Activated B cell treated with CpG ODN at 0.5 μM for 24 hours (primary cell): ENCODE results near the gene ADGRG1. TPM values are rescaled to one million over a fixed set of nuclear protein-coding genes. Genes with fewer than 3 reads are reported as not detected.

Source experiments
- ATAC-seq: fragments of 200-7000 bp; cut with Tn5 transposase; one replicate; pipeline ENCODE4 v1.10.0; 2021; ENCODE audit warnings: low read depth, mild to moderate bottlenecking, moderate library complexity
- CTCF ChIA-PET: fragments of 350-600 bp; sonication (Branson Sonifier 250); formaldehyde crosslinking; loops from one replicate; lab custom pipeline; 2021; ENCODE audit warnings: antibody characterized with exemption; lab: Charles Lee
- POLR2A ChIA-PET: fragments of 350-600 bp; sonication (Branson Sonifier 250); formaldehyde crosslinking; loops from one replicate; lab custom pipeline; 2021; ENCODE audit warnings: antibody characterized with exemption; lab: Charles Lee
- DNase-seq: peaks from one replicate; pipeline ENCODE4 v3.0.0; 2022
- H3K27ac Mint-ChIP-seq: one replicate; pipeline ENCODE4 v1.8.0; 2020; ENCODE audit warnings: mixed read lengths
- H3K27me3 Mint-ChIP-seq: one replicate; pipeline ENCODE4 v1.8.0; 2021; ENCODE audit warnings: mixed read lengths
- H3K36me3 Mint-ChIP-seq: one replicate; pipeline ENCODE4 v1.8.0; 2021; ENCODE audit warnings: low read depth, mixed read lengths
- H3K4me1 Mint-ChIP-seq: one replicate; pipeline ENCODE4 v1.8.0; 2021; ENCODE audit warnings: mixed read lengths
- H3K4me3 Mint-ChIP-seq: one replicate; pipeline ENCODE4 v1.8.0; 2020; ENCODE audit warnings: mild to moderate bottlenecking, mixed read lengths
- H3K9me3 Mint-ChIP-seq: one replicate; pipeline ENCODE4 v1.8.0; 2020; ENCODE audit warnings: mixed read lengths
- intact Hi-C: fragments of 100-400 bp; cut with micrococcal nuclease; formaldehyde crosslinking; loops from one replicate; pipeline ENCODE4 v1.15.1; 2024
- total RNA-seq: library from RNA; stranded (reverse); gene quantifications from 2 replicates; pipeline ENCODE4 v1.2.3, GENCODE V29; 2022
- TF ChIP-seq, protein P1 (sequence below): fragments of 200-600 bp; IDR thresholded peaks from one replicate; pipeline ENCODE4 v1.8.0; 2022; ENCODE audit warnings: antibody characterized with exemption, mild to moderate bottlenecking

The ADGRG1 gene
- total RNA-seq, 1 donor from 2014 or later: 0.13 TPM

DNA sequence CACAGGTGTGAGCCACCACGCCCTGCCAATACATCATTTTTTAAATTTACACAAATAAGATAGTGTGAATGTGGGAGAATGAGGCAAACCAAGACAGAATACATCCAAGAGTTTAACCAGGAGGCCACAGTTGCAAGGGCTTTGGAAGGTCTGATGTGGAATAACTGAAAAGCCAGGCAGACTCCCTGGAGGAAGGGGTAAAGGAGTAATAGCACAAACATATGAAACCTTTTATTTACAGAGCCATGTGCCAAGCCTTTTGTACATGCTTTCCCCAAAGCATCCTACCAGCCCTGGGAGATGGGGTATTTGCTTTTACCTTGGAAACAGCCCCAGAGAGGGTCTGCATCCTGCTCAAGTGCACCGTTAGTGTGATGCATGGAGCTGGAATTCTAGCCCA is 44.4 kb downstream of the ADGRG1 start:
- DNase-seq (no peak), ATAC-seq (no peak)
- H3K4me3 Mint-ChIP-seq: no peak overlapping the region
- H3K9me3 Mint-ChIP-seq: no peaks in the 10 kb centered on the region
- intact Hi-C loops: no loop called here
- CTCF ChIA-PET: no interaction called here
- H3K27ac Mint-ChIP-seq: no peak overlapping the region
- TF ChIP-seq, protein P1, sequence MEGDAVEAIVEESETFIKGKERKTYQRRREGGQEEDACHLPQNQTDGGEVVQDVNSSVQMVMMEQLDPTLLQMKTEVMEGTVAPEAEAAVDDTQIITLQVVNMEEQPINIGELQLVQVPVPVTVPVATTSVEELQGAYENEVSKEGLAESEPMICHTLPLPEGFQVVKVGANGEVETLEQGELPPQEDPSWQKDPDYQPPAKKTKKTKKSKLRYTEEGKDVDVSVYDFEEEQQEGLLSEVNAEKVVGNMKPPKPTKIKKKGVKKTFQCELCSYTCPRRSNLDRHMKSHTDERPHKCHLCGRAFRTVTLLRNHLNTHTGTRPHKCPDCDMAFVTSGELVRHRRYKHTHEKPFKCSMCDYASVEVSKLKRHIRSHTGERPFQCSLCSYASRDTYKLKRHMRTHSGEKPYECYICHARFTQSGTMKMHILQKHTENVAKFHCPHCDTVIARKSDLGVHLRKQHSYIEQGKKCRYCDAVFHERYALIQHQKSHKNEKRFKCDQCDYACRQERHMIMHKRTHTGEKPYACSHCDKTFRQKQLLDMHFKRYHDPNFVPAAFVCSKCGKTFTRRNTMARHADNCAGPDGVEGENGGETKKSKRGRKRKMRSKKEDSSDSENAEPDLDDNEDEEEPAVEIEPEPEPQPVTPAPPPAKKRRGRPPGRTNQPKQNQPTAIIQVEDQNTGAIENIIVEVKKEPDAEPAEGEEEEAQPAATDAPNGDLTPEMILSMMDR: no peak
- H3K36me3 Mint-ChIP-seq: no peaks in the 10 kb centered on the region
- H3K4me1 Mint-ChIP-seq: no peaks in the 10 kb centered on the region
- peaks cover 12% of the 10 kb centered on the region for H3K27me3 Mint-ChIP-seq
- POLR2A ChIA-PET: no interaction called here

DNA sequence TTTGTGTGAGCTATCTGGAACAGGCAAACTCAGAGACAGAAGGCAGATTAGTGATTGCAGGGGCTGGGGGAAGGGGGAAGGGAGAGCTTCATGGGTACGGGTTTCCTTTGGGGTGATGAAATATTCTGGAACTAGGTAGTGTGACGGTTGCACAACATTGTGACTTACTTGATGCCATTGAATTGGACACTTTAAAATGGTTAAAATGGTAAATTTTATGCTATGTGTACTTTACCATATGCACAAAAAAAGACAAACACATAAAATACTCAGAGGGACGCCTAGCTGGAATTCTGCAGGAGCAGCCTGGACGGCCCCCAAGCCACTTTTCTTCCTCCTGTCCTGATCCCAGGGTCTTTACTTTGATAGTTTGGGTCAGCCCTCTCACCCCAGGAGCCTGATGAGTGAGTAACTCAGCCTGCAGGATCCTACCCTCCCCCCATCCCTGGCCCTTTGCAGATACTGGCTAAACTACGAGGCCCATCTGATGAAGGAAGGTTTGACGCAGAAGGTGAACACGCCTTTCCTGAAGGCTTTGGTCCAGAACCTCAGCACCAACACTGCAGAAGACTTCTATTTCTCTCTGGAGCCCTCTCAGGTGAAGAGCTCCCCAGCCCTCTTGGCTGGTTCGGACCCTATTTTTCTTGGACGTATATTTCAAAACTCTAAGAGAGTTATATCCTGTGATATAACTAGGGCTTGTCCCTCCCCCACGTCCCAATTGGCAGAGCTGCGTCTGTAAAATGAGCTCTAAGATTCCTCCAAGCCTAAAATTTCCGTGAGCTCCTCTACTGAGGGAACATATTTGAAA is 47.5 kb downstream of the ADGRG1 start:
- no peak for DNase-seq
- Mint-ChIP-seq H3K36me3 (no peaks in the 10 kb centered on the region), H3K27ac (no peak overlapping the region), H3K27me3 (peaks cover 5% of the 10 kb centered on the region), H3K9me3 (no peaks in the 10 kb centered on the region), H3K4me3 (no peak overlapping the region), H3K4me1 (no peaks in the 10 kb centered on the region)
- CTCF ChIA-PET: no interaction called here
- POLR2A ChIA-PET: no interaction called here
- no peak for ATAC-seq
- intact Hi-C loops: no loop called here
- TF ChIP-seq, protein P1: no peak

DNA sequence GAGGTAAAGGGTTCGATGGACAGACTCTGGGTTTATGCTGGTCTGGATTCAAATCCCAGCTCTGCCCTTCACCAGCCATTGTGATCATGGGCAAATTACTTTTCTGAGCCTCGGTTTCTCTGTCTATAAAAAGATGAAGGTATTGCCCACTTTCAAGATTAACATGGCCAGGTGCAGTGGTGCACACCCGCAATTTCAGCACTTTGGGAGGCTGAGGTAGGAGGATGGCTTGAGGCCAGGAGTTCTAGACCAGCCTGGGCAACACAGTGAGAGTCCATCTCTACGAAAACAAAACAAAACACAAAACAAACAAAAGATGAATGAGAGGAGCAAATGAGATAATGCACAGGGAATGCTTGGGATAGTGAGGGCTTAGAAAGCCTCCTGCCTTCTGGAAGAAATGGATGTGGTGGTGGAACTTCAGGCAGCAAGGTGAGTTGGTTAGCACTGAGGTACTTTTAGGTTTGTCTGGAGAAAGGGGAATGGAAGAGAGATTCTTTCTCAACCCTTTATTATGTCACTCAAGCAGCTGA is 48.2 kb downstream of the ADGRG1 start:
- Mint-ChIP-seq H3K4me3 (no peak overlapping the region), H3K36me3 (no peaks in the 10 kb centered on the region), H3K4me1 (no peaks in the 10 kb centered on the region), H3K9me3 (no peaks in the 10 kb centered on the region), H3K27me3 (peaks cover under 1% of the 10 kb centered on the region), H3K27ac (no peak overlapping the region)
- DNase-seq: no peak
- ChIA-PET CTCF (no interaction called here), POLR2A (no interaction called here)
- no peak for ATAC-seq
- TF ChIP-seq, protein P1: no peak
- intact Hi-C loops: no loop called here

DNA sequence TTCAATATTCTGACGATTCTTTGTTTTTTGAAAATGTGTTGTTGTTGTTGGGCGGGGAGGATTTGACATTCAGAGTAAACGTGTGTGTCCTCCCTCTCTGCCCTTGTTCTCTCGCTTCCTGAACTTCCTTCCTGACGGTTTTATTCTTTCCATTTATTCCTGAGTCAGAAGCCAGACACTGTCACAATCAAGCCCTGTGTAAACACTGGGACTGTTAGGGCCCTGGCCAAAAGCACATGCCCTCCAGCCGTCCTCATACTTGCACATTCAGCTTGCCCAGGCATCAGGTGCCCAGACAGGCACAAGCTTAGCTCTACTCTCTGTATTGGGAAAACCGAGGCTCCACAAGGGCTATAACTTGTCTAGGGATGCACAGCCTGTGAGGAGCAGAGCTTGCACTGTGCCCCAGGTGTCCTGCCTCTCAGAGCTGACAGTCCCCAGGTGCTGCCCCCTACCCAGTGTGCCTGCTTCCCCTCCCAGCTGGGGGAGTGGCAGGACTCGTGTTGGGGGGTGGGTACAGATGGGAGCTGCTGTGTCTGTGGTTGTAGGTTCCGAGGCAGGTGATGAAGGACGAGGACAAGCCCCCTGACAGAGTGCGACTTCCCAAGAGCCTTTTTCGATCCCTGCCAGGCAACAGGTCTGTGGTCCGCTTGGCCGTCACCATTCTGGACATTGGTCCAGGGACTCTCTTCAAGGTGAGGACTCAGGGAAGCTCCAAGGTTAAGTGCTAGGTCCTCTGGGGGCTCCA is 49.4 kb downstream of the ADGRG1 start:
- Mint-ChIP-seq H3K36me3 (no peaks in the 10 kb centered on the region), H3K27ac (no peak overlapping the region), H3K4me3 (no peak overlapping the region), H3K9me3 (no peaks in the 10 kb centered on the region), H3K27me3 (no peaks in the 10 kb centered on the region), H3K4me1 (no peaks in the 10 kb centered on the region)
- ATAC-seq (no peak), DNase-seq (no peak)
- POLR2A ChIA-PET: no interaction called here
- intact Hi-C loops: no loop called here
- CTCF ChIA-PET: no interaction called here
- TF ChIP-seq, protein P1: no peak

DNA sequence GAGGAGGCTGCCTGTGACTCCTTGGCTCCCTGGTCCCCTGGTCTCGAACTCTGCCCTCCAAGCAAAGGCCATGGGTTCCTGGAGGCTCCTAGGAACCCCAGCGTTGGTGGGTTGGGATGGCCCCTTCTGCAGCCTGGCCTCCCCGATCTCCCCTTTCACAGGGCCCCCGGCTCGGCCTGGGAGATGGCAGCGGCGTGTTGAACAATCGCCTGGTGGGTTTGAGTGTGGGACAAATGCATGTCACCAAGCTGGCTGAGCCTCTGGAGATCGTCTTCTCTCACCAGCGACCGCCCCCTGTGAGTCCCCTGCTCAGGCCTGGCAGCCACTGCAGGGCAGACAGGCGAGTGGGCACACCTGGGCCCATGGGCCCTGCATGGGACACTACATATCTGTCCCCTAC is 50.6 kb downstream of the ADGRG1 start:
- Mint-ChIP-seq H3K36me3 (no peaks in the 10 kb centered on the region), H3K27ac (no peak overlapping the region), H3K4me1 (no peaks in the 10 kb centered on the region), H3K9me3 (no peaks in the 10 kb centered on the region), H3K4me3 (no peak overlapping the region), H3K27me3 (no peaks in the 10 kb centered on the region)
- intact Hi-C loops: no loop called here
- DNase-seq (no peak), ATAC-seq (no peak)
- POLR2A ChIA-PET: no interaction called here
- CTCF ChIA-PET: no interaction called here
- TF ChIP-seq, protein P1: no peak
